Measurements from ENCODE around the gene NAT14.
A peak's percentile ranks its signal among the peaks of the same experiment; 100 is the strongest.

NAT14 gene

GRCh38 chr19:55500368-55500952, 15.5 kb downstream of the NAT14 start:
- DNase-seq: no peak

DNA sequence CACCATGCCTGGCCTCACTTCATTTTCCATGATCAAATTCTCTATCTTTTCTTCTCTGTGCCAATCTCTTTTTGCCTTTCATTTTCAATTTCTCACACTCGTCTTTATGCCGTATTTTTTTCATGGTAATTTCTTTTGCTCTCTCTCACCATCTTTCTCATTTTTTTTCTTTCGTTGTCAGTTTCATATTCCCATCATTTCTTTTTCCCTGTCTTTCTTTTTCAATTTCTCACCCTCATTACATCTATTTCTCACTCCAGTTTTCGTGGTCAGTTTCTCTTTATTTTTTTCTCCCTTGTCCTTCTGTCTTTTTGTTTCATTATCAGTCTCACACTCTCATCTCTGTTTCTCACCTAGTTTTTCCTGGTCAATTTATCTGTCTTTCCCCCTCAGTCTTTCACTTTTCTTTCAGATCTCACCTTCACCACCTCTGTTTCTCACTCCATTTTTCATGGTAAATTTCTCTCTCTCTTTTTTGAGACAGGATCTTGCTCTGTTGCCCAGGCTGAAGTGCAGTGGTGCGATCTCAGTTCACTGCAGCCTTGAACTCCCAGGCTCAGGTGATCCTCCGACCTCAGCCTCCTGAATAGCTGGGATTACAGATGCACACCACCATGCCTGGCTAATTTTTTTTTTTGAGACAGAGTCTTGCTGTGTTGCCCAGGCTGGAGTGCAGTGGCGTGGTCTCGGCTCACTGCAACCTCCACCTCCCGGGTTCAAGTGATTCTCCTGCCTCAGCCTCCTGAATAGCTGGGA, 17.4 kb downstream of the NAT14 start:
- no peak for DNase-seq

GRCh38 chr19:55503157-55503501, 18.1 kb downstream of the NAT14 start:
- no peak for DNase-seq

DNA sequence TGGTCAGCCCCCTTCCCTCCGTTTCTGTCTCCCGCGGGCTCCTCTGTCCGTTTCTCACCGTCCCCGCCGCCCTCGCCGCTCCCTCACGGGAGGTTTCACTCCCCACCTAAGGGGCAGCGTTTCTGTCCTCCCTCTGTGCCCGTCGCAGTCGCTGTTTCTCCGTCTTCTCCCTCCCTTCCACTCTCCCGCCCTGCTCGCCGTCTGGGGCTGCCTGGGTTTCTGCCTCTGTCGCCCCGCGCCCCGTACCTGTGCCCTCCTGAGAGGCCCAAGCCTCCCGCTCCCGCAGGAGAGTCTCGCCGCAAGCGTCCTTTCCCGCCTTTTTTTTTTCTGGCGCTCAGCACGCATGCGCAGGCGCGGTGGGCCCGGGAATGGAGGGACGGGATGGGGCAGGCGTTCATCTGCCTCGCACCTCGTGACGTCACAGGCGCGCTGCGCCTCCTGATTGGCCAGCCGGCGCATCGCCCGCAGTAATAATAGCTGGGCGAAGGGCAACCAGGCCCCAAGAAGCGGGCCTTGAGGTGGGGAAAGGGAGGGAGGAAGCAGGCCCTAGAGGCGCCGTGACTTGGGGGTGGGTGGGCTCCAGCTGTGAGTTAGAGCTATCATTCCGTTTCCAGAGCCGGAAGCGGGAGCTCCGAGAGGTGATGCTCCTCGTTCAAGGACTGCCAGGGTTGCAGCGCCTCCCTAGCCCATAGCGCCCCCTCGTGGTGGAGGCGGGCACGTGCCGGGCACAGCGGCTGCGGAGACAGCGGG, 18.7 kb downstream of the NAT14 start:
- DNase-seq: peak; percentile 77 to 99 (median 92)

DNA sequence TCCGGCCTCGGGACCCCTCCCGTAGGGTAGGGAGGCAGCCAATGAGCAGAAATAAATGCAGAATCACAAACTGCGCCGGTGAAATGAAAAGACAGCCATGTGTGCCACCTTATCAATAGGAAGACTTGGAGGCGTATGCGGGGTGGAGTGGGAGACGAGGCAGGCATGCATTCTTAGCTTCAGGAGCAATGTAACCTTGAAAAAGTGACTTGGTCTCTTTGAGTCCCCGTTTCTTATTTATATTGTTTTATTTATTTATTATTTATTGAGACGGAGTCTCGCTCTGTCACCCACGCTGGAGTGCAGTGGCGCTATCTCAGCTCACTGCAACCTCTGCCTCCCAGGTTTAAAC, 19.2 kb downstream of the NAT14 start:
- no peak for DNase-seq

DNA sequence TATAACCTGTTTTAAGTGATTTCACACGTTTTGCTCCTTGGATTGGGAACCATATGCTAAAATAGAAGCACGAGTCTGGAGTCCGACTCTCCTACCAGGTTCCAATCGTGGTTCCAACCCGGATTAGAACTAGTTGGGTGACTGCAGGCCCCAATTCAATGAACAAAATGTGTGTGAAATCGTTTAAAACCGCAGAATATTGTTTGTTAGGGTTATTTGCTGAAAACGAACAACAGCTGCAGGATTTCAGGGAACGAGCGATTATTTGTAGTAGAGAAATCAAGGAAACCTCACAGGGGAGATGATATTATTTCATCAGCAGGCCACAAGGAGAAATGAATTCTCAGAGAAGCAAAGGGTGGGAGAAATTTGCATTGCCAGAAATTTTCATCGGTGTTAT, 20.0 kb downstream of the NAT14 start:
- DNase-seq: no peak

DNA sequence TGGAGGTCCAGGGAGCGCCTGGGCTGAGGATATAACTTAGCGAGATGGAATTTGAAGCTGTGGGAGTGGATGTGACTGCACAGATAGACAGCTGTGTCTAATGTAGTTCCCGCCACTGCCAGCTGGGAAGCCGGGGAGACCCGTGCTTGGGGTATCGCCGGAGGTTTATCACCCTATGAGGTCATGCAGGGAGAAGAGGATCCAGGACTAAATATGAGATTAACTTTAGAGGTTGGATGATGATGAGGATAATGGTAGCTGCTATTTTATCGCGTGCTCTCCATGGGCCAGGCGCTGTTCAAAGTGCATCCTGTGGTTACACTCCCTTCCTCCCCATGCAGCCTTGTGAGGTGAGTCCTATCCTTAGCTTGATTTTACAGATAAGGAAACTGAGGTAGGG, 23.1 kb downstream of the NAT14 start:
- DNase-seq: no peak

GRCh38 chr19:55516878-55517620, 32.1 kb downstream of the NAT14 start:
- peak; percentile 20 to 97 (median 89) for DNase-seq

GRCh38 chr19:55519451-55520311, 34.7 kb downstream of the NAT14 start:
- no peak for DNase-seq

GRCh38 chr19:55520691-55521292, 35.8 kb downstream of the NAT14 start:
- DNase-seq: no peak

DNA sequence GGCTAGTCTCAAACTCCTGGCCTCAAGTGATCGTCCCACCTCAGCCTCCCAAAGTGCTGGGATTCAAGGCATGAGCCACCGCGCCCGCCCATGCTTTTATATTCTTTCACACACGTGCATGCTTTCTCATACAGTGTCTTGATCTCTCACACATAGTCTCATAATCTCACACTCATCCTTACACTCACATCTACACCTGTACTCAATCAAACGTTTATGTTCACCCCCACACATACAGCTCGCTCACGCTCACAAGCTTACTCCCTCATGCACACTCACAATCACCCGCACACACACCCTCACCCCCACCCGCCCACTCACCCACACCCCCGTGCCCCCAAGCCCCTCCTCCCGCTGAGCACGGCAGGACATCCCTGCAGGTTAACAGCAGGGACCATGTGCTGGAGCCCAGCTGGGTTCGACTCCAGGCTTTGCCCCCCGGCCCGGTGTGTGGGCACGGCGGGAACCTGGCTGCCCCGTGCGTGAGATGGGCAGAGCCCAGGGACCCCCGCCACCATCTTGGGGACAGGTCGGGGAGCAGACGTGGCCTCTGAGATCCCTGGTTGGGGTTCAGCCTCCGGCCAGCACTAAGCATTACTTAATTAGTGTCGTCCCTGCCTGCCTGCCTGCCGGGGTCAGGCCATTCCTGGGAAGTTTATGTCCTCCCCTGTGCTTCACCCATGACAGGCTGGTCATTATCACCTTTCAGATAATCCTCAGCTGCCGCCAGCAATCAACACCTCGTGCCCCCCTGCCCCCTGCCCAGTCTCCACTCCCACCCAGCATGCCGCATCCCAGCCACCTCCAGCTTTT, 40.5 kb downstream of the NAT14 start:
- DNase-seq: no peak

GRCh38 chr19:55526216-55527196, 41.5 kb downstream of the NAT14 start:
- DNase-seq: peak in 4 of 51 donors; percentile 2 to 16 (median 12)

DNA sequence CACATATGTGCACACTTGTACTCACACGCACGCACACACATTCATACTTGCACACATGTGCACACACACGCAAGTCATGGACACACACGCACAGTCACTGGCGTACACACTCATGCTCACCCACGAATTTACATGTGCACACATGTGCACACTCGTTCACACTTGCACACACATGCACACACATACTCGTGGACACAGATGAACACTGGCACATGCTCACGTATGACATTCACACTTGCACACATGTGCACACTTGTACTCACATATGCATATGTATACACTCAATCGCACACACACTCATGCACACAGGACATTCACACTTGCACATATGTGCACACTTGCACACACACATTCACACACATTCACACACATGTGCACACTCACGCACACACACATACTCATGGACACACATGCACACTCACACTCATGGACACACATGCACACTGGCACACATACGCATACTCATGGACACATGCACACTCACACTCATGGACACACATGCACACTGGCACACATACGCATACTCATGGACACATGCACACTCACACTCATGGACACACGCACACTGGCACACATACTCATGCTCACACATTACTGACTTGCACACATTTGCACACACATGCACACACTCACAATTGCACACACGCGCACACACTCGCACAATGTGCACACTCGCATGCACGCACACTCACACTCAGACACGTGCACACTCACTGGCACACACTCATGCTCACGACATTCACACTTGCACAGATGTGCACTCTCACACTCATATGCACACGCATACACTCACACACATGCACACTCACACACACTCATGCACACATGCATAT, 42.4 kb downstream of the NAT14 start:
- DNase-seq: no peak

DNA sequence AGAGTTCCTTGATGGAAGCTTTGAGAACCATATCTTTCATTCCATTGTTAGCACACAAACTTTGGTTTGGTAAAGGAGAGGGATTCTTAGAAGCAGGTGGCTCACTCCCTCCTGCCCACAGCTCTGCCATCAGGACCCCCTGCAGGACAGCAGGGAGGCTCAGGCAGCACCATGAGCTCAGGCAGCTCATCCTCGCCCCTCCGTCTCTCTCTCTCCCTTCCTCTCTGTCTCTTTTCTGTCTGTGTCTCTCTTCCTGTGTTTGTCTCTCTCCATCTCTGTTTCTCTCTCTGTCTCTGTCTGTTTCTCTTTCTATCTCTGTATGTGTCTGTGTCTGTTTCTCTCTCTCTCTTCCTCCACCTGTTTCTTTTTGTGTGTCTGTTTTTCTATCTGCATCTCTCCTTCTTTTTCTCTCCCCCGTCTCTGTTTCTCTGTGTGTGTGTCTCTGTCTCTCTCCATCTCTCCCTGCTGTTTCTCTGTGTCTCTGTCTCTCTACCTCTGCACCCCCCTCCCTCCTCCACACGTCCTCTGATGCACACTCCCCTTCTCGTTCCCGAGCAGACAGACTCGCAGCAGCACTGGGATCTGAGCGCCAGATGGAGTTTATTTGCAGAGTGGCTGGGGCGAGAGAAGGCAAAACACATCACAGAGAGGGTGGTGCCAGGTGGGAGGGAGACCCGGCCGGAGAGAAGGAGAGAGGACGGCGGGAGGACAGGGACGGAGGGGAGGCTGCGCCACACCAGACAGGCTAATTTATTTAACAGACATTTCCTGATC, 43.2 kb downstream of the NAT14 start:
- peak in 1 of 51 donors; percentile 4 for DNase-seq

DNA sequence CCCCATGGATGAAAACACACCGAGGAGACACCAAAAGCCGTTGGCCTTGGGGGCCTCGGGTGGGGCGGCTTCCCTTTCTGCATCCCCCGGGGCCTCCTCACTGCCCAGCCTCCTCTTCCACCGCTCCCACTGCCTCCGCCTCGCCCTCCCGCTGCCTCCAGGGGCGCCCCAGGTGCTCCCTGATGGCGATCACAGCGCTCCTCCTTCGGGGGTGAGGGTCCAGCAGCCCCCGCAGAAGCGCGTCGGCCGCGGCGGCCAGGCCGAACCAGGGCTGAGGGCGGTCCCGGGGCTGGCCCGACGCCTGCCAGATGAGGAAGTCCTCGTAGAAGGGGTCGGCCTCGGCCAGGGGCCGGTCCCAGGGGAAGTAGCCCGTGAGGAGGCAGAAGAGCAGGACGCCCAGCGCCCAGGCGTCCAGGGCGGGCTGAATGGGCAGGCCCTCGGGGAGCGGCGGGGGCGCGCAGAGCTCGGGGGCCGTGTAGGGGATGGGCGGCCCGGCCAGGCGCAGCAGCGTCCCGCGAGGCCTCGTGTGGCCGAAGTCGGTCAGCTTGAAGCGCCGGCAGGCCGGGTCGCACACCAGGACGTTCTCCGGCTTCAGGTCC, 44.7 kb downstream of the NAT14 start:
- no peak for DNase-seq

DNA sequence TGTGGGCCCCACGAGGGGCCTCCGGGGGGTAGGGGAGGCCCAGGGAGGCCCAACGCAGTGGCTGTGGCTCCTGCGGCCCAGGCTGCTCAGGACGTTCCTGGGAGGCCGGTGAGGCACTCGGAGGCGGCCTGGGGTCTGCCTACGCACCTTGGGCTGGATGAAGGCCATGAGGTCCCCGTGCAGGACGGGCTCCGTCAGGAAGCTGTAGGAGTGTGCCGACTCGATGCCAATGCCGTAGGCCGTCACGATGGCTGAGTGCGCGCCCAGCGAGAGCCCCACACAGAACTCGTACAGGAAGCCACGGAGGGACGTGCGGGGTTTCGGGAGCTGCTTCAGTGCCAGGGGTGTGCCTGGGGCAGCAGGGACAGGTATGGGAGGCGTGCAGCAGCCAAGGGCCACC, 46.0 kb downstream of the NAT14 start:
- no peak for DNase-seq
